Lower leg skin (tissue), 3 donors: ENCODE results near the gene BLOC1S2.

Source experiments
- CTCF ChIP-seq, 3 donors: fragments of 450-650 bp; IDR thresholded peaks; one replicate each; pipeline ENCODE4 v1.5.1; 2016; ENCODE audit warnings: antibody characterized with exemption in 3 of 3, mild to moderate bottlenecking in 3 of 3, moderate library complexity in 2 of 3
- POLR2A ChIP-seq, 2 donors: fragments of 450-650 bp; IDR thresholded peaks; one replicate each; pipeline ENCODE4 v1.6.1; 2016 to 2017; ENCODE audit warnings: antibody characterized with exemption in 2 of 2, mild to moderate bottlenecking in 1 of 2, moderate library complexity in 1 of 2

GRCh38 chr10:100297242-100297641 lies 10.8 kb upstream of the BLOC1S2 start:
- TF ChIP-seq CTCF (IDR thresholded peaks at IDR 0.05) (no peak), POLR2A (IDR thresholded peaks at IDR 0.05) (no peak)
